Measurements from ENCODE around the gene CCL4.
"Not testable (repeated sequence)": the region's sequence is repeated elsewhere in the genome, so short reads cannot be mapped to it uniquely, and the experiment has no call there.

The CCL4 gene

DNA sequence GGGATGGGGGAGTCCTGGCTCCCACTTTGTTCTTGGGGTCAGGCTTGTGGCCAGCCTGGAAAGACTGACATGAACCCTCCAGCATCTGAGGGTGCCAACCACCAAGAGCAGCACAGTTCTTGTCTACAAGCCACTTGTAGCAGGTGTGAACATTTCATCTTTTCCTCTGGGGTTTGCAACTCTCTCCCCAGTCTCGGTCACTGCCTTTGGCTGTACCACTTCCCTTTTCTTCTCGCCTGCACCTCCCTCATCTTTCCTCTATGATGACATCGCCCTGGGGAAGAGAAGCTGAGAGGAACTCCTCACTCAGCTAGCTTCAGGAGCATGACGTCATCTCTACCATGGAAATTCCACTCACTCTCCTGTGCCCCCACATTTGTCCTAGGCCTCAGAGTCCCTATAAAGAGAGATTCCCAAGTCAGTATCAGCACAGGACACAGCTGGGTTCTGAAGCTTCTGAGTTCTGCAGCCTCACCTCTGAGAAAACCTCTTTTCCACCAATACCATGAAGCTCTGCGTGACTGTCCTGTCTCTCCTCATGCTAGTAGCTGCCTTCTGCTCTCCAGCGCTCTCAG is at the start of gene CCL4:
Gene CCL4, plus strand, starts transcription at position 427 of the 575 bp plus-strand sequence. Its CDS starts 79 bp downstream, at position 506.
- not testable (repeated sequence) for DNase-seq (ENCODE audit: low read depth)

DNA sequence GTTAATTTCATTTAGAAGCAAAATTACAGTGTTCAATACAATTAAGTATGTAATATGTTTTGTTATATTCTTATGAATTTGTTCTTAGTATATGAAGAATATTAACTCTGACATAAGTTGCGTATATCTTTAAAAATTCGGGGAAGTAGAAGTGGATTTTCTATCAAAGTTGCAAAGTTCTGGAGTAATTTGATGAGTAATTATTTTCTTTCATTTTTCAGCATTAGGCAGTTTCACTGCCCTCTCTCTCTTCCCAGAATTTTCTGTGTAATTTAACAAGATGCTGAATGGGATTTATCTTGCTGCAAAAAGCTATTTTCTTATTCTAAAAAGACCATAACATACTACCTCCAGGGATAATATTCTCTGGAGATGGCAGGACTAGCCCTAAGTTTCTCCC is 48.5 kb upstream of the CCL4 start:
- DNase-seq (ENCODE audit: low read depth), result no peak

DNA sequence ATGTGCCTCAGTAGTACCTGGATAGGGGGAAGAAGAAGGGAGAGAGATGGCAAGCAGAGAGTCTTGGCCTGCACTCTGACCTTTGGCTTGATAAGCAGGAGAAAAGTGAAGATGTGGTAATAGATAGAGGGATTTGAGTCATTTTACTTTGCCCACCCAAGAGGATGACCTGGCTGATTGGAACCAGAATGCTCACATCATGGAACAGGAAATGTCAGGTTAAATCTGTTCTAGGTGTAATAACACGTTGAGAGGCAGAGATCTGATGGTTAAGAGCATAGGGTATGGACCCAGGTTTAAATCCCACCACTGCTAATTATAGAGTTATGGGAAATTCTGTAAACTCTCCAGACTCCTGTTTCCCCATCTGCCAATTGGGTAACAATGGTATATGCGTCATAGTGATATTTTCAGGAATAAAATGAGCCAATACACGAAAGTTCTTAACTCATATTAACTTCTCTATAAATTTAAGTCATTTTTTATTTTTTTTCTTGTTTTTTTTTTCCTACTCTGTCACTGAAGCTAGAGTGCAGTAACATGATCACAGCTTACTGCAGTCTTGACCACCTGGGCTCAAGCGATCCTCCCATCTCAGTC is 47.6 kb upstream of the CCL4 start:
- DNase-seq (ENCODE audit: low read depth), result no peak

DNA sequence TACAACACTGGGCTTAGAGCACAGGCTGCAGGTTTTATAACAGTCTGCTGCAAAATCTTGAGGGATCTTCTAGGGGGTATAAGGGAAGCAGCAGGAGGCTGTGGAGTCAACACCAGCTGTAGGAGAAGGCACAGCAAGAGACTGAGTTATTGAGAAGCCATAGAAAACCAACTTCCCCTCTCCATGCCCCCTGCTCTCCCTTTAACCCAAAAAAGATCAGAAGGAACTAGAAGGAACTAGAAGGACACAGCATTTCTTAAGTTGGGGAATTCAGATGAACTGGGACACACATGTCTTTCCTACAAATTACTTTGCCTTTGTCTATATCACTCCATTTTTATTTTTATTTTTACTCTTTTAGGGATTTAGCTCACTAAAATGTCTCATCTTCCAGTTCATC is 45.7 kb upstream of the CCL4 start:
- DNase-seq (ENCODE audit: low read depth), result no peak

DNA sequence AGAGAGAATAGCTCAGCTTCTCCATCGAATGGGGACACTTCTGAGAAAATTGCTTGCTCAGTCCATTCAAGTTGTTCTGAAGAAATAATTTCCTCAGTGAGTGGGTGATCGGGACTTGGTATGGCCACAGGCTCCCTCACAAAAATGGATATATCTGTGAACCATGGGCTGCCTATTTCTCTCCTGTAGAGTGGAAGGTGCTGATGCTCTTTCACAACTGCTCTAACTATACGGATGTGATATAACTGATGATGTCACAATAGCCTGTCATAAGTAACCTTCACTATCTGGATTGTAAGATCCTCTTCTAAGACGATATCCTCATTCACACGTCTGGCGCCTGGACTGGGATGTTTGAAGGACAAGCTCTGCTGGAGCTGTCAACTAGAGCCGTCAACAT is 44.2 kb upstream of the CCL4 start:
- DNase-seq (ENCODE audit: low read depth), result no peak

DNA sequence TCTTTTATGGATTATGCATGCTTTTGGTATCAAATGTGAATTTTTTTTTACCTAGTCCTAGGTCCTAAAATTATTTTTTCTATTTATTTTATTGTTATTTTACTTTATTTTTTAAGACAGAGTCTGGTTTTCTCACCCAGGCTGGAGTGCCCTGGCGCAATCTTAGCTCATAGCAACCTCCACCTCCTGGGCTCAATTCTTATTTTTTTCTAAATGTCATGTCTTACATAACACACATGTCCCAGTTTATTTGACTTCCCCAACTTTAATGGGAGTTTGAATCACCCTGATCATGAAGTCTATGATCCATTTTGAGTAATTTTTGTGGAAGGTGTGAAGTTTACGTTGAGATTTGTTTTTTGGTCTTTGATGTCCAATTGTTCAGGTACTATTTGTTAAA is 42.8 kb upstream of the CCL4 start:
- DNase-seq (ENCODE audit: low read depth), result no peak

DNA sequence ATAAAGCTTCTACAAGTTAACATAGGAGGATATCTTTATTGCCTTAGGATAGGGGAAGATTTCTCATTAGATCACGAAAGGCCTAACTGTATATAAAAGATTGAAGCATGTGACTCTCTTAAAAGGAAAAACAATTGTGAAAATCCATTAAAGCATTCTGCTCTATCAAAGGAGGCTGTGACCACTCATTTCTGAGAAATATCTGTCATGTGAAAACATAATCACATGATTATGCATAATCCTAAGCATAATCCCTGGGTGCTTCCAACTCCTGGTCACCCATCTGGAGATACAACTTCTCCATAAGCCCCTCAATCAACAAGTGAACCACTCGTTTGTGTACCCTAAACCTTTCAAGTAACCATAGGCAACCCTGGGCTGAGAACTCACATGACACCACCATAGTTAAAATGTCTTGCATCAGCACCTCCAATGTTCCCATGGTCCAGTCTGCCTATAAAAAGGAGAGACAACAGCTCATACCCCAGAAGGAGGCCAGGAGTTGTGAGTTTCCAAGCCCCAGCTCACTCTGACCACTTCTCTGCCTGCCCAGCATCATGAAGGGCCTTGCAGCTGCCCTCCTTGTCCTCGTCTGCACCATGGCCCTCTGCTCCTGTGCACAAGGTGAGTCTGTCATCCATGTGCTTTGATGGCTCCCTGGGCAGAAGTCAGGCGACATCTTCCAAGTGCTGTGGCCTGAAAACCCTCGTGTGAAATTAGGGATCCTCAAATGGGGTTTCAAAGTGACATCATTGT is 39.7 kb upstream of the CCL4 start, which contains the start of gene CCL18:
Gene CCL18, plus strand, starts transcription at position 487 of the 756 bp plus-strand sequence. Its CDS starts 71 bp downstream, at position 558.
- DNase-seq (ENCODE audit: low read depth), result no peak

DNA sequence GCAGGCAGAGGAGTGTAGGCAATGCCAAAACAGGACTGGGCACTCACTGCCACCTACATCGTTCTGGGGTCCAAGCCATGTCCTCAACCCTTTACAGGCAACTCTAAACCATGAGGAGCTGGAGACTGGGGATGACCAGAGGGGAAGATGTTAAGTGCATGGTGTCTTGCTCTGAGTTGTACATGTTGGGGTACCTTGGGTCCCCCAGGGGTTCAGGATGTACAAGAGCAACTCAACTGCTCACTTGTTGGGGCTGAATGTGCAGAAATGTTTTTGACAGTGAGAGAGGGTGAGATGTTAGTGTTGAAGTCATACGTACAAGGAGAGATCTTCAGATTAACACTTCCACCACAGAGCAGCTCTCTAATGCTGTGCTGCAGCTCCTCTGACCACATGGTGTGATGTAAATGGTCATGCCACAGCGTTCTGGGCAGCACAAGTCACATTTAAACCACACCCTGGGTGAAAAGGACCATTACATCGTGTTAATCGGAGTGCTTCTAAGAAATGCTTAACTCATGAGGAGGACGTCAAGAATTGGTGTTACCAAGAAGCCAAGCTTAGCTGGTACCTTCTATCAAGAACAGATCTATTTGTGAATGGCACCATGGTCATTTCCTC is 37.2 kb upstream of the CCL4 start:
- no peak for DNase-seq (ENCODE audit: low read depth)

DNA sequence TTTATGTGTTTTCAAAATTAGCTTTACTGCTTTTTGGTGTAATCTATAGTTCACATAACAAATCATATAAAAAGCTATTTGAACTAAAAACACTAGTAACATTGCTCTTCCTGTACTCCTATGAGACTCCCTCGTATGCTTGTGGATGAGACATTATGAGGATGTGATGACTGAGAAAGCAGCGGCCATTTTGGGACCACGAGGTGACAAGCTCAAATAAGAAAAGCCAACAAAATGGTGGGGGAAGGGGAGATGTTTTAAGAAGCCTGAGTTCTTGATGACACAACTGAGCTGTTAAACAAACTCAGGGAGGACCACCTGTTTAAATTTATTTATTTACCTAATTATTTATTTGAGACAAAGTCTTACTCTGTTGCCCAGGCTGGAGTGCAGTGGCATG is 35.1 kb upstream of the CCL4 start:
- DNase-seq (ENCODE audit: low read depth), result no peak

DNA sequence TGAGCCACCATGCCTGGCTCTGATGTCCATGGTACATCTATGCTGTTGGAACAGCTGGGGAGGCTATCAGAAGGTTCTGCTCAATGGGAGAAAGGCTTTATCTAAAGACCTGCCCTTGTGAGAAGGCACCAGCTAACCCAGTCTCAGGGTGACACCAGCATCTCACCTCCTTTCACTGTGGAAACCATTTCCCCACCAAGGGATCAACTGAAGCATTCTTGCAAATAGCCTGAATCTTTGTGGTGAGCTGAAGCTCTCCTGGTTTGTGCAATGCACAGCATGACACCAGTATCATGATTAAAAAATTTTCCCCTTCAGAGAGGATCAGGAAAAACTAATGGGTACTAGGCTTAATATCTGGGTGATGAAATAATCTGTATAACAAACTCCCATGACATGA is 34.5 kb upstream of the CCL4 start:
- DNase-seq (ENCODE audit: low read depth), result no peak

DNA sequence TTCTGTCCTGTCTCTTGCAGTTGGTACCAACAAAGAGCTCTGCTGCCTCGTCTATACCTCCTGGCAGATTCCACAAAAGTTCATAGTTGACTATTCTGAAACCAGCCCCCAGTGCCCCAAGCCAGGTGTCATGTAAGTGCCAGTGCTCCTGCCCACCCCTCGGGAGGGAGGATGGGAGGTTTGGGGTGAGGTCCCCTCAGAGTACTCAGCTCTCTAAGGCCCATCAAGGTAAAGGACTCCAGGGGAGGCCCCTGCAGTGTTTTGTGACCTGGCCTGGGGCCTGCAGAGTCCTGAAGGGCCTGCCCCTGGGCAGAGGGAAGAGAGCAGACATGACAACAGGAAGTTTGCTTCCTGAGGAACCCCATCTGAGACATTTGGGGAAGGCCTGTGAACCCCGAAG is 33.2 kb upstream of the CCL4 start:
- no peak for DNase-seq (ENCODE audit: low read depth)

DNA sequence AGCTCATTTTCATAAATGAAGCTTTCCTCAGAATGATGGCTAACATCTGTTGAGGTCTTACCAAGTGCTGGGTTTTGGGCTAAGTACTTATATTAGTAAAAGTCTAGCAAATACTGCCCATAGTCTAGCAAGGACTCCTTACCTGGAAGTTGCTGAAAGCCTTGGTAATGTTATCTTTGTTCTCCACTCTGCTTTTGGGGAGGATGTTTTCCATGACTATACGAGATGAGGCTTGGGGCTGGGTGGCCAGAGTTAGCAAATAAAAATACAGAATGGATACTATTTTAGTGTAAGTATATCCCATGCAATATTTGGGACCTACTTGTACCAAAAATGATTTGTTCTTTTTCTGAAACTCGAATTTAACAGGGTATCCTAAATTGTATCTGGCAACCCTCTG is 31.9 kb upstream of the CCL4 start:
- DNase-seq (ENCODE audit: low read depth), result no peak

DNA sequence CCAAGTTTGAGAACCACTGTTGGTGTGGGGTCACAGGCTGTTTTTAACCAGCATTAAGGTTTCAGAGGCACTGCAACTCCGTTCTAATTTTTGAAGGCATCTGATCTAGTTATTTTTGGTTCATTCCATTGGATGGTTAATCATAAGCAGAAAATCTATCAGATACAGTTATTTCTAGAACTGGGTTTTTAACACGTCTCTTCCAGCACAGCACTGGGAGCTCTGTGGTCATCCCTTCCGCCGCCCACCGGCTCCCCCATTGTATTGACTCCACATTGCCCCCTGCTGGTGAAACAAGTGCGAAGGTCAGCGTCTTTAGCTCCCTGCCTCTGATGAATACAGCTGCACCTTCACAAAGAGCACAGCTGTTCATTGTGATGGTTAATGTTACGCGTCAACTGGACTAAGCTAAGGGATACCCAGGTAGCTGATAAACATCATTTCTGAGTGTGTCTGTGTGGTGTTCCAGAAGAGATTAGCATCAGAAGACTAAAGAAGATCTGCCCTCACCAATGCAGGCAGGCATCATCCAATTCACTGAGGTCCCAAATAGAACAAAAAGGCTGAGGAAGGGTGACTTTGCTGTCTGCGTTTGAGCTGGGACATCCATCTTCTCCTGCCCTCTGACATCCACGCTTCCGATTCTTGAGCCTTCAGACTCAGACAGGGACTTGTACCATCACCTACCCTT is 31.1 kb upstream of the CCL4 start:
- peak; percentile 17 for DNase-seq (ENCODE audit: low read depth)

DNA sequence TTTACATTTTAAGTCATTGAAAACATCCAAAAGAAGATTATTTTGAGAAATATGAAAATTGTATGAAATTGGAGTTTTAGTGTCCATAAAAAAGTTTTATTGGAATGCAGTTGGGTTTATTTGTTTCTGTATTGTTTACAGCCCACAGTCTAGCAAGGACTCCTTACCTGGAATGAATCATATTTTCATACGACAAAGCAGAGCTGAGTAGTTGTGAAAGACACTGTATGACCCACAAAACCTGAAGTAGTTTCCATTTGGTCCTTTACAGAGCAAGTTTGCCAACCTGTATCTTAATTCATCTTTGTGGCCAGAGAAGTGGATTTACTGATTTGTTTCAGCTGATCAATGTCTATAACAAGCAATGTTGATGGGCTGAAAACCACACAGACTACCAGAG is 29.3 kb upstream of the CCL4 start:
- DNase-seq (ENCODE audit: low read depth), result no peak

DNA sequence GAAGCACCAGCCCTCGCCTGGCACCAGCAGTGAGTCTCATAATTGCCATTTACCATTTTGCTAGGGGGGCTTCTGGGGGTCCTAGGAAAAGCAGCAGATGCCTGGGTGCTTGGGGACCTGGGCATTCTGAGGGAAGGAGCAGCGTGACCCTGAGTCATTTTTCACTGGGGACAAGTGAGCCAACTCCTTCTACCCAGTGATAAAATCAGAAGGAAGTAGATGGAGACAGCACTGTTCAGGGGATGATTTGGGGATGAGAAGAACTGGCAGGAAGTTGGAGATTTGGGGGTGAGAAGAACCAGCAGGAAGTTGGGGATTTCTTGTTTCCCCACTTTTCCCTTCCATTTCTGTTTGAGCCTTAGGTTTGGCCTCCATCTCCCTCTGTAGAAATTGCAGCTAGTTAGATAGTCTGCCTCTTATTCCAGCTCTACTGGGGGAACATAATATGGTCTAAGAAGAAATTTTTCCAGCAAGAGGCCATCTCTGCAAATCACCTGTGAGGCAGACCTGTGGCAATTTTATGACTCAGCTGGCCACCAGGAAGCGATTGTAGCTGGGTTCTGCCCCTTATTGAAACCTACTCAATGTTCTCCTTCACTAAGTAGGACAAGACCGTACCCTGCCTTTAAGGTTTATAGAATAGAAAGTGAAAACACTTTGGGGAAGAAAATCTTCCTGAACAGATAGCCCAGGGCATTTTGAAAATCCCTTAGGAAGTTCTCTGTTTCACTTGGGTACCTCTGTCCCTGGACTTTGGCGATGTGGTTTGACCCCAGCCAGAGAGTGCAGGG is 21.8 kb upstream of the CCL4 start:
- DNase-seq (ENCODE audit: low read depth), result not testable (repeated sequence)

DNA sequence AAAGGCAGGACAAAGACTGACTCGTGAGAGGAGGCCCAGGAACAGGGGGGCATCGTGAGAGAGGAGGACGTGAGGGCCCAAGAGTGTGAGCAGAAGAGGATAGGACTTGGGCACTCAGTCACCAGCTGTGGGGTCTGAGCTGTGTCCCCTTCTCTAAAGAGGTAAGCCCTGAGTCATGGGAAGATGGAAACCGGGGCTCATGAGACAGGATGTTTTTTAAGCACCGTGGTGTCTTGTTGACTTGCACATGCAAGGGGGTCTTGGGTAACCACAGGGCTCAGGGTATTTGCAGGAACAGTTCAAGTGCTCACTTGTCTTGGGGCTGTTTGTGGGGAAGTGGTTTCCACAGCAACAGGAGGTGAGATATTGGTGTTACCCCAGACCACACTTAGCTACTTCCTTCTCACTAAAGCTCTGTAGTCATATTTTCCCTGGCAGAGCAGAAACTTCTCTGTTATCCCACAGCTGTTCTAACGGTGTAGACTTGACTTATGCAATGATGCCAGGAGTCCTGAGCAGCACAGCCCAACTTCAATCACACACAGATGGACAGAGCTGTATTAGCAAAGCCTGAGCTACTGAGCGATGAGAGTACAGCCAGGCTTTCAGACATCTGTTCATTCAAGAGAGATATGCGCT is 21.0 kb upstream of the CCL4 start:
- not testable (repeated sequence) for DNase-seq (ENCODE audit: low read depth)

DNA sequence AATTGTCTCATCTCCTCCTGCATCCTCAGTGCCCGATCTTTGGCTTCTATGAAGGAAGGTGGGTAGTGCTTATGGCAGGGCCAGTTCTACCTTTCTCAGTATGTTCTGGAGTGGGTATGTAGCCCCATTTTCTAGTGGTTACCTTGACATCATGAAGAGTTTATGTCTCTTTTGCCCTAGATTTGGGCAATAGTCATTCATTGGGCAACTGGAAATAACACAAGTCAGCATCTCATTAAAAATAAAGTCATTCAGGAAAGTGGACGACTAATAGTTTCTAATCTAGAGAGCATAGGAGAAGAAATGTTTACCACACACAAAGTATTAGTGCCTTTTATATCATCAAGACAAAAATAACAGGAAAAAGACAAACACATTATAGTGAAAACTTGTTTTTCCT is 19.9 kb upstream of the CCL4 start:
- DNase-seq (ENCODE audit: low read depth), result not testable (repeated sequence)

DNA sequence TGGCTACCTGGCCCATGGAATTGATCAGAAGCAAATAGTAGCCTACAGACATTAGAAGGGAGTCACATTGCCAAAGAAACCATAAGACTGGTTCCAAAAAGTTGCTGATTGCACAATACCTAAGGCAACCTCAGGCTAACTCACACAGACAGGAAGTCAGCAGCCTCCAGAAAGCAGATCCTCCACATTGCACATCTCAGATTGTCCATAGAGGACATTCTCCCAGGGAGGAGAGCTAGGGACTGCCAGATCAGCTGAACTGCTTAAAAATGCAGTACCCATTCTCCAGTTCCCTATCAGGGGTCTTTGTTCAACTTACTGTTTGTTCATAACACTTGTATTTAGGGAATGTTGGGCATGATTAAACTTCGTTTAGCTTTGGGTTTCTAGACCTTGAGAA is 17.9 kb upstream of the CCL4 start:
- no peak for DNase-seq (ENCODE audit: low read depth)

DNA sequence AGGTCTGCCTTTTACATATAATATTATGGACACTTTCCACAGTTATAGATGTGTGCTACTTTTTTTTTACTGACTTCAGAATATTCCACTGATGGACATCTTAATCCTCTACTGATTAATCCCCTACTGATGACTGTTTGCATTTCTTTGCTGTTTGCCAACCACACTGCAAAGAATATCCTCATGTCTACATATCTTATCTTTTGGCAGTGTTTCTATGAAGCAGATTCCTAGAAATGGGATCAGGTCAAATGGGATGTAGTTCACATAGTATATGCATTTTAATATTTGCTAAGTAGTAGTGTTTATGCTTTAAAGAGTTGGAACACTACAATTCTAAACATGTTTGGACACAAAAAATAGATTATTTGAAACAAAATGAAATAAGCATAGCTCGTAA is 16.8 kb upstream of the CCL4 start:
- DNase-seq (ENCODE audit: low read depth), result no peak

DNA sequence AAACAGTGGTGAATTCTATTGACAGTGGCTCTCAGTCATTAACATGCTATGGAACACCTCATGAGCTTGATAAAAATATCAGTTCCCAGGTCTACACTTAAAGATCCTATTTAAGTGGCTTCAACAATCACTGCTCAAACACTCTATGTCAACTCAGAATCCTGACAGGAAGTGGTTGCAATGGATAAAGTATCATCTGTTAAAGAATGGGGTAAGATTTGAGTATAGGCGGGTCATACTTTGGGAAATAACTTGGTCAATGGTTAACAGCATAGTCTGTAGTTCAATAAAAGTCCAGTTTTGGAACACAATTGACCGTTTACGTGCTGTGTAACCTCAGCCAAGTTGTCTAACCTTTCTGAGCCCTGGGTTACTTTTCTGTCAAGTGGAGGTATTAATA is 16.2 kb upstream of the CCL4 start:
- not testable (repeated sequence) for DNase-seq (ENCODE audit: low read depth)

Measured in activated T-helper 1 cell treated with Interleukin-2 at 50 U/mL for 16 hours (primary cell).